ENCODE measurements around the gene UBE2J1.

DNA sequence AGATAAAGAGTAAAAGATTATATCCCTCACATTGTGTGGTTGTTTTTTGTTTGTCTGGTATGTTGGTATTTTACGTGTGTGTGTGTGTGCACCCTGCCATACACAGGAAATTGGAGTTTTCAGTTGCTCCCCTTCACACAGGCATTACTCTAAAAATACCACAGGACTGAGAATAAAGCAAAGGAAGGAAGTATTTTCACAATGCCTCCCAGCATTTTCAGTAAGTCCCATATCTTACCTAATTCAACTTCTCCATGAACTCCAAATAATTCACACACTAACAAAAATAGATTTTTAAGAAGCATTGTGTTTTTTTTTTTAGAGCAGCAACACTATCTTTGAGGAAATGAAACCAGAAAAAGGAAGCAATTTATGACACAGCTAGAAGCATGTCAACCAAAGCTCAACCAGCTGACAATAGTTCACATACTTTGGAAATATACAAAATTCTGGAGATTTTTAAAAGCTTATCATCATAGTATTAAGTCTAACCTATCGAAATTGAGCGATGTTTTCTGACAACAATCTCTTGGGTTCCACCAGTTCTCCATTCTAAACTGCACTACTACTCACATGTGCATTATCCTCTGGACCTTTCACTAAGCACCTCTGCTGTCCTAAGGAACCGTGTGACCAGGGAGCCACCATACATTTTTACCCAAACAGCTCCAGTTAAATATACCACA is 2.1 kb downstream of the UBE2J1 start:
- TF ChIP-seq KHSRP (IDR thresholded peaks at IDR 0.05) (no peak), ELF4 (CRISPR knock-in tag; IDR thresholded peaks at IDR 0.05) (no peak)
- TF ChIP-seq, protein P1, sequence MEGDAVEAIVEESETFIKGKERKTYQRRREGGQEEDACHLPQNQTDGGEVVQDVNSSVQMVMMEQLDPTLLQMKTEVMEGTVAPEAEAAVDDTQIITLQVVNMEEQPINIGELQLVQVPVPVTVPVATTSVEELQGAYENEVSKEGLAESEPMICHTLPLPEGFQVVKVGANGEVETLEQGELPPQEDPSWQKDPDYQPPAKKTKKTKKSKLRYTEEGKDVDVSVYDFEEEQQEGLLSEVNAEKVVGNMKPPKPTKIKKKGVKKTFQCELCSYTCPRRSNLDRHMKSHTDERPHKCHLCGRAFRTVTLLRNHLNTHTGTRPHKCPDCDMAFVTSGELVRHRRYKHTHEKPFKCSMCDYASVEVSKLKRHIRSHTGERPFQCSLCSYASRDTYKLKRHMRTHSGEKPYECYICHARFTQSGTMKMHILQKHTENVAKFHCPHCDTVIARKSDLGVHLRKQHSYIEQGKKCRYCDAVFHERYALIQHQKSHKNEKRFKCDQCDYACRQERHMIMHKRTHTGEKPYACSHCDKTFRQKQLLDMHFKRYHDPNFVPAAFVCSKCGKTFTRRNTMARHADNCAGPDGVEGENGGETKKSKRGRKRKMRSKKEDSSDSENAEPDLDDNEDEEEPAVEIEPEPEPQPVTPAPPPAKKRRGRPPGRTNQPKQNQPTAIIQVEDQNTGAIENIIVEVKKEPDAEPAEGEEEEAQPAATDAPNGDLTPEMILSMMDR (IDR thresholded peaks at IDR 0.05 in 2 of 3, conservative IDR thresholded peaks at IDR 0.05 in 1 of 3; ENCODE audit: insufficient read depth in 2 of 3, low read depth in 1 of 3, low read length in 3 of 3) = no peak
- TF ChIP-seq, protein P2, sequence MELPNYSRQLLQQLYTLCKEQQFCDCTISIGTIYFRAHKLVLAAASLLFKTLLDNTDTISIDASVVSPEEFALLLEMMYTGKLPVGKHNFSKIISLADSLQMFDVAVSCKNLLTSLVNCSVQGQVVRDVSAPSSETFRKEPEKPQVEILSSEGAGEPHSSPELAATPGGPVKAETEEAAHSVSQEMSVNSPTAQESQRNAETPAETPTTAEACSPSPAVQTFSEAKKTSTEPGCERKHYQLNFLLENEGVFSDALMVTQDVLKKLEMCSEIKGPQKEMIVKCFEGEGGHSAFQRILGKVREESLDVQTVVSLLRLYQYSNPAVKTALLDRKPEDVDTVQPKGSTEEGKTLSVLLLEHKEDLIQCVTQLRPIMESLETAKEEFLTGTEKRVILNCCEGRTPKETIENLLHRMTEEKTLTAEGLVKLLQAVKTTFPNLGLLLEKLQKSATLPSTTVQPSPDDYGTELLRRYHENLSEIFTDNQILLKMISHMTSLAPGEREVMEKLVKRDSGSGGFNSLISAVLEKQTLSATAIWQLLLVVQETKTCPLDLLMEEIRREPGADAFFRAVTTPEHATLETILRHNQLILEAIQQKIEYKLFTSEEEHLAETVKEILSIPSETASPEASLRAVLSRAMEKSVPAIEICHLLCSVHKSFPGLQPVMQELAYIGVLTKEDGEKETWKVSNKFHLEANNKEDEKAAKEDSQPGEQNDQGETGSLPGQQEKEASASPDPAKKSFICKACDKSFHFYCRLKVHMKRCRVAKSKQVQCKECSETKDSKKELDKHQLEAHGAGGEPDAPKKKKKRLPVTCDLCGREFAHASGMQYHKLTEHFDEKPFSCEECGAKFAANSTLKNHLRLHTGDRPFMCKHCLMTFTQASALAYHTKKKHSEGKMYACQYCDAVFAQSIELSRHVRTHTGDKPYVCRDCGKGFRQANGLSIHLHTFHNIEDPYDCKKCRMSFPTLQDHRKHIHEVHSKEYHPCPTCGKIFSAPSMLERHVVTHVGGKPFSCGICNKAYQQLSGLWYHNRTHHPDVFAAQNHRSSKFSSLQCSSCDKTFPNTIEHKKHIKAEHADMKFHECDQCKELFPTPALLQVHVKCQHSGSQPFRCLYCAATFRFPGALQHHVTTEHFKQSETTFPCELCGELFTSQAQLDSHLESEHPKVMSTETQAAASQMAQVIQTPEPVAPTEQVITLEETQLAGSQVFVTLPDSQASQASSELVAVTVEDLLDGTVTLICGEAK (IDR thresholded peaks at IDR 0.05) = no peak
- TF ChIP-seq, protein P2 (CRISPR knock-in tag; IDR thresholded peaks at IDR 0.05) = no peak
